ENCODE results near the gene MAPK1IP1L. TPM values are rescaled to one million over a fixed set of nuclear protein-coding genes. Genes with fewer than 3 reads are reported as not detected.
A peak's percentile ranks its signal among the peaks of the same experiment; 100 is the strongest.

MAPK1IP1L gene
- total and polyA plus RNA-seq, 2 of the 13 experiments (the other 11 are each of a cell fraction or from before 2014, with no cell fraction given) = 27.8 to 68.4 TPM

DNA sequence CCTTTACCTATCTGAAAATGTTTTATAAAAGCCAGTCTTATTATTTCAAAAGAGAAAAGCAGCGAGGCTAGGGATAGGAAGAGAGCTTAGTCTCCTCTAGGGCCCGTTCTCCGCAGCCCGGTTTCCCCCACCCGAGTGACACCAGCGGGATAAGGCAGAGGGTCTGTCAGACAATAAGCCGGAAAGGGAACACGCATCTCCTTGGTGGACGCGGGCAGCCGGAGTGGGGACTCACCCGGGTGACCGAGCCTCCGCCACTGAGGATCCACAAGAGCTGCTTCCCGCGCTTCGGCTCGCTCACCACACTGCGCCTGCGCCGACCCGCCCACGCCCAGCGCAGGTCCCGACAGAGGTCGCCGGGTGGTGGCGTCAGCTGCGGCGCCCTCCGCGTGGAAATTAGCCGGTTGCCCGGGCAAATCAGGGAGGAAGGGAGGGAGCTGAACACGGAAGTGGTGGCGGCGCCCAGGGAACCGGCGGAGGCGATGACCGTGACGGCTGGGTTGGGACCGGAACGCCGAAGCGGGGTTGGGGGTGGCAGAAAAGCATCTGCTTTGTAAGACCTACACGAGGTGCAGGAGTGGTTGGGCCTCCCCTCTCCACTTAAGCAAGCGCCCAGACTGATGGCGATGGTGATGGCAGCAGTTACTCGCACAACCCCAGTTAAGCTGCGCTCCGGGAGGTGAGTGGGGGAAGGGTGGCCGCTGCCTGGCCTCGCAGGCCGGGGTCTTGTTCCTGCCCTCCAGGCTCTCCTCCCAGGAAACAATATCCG is 24.5 kb upstream of the MAPK1IP1L start, which contains the start of the genes SOCS4 and WDHD1 (continued):
- TF ChIP-seq ZNF609 (CRISPR knock-in tag; IDR thresholded peaks at IDR 0.05; ENCODE audit: borderline replicate concordance) (peak; percentile 50; the same call in 1 of the 2 replicates), DMAP1 (CRISPR knock-in tag; IDR thresholded peaks at IDR 0.05) (peak; percentile 85; the same call in 1 of the 2 replicates), SOX6 (IDR thresholded peaks at IDR 0.05) (no peak), SOX6 (CRISPR knock-in tag; IDR thresholded peaks at IDR 0.05) (peak; percentile 80), TRIM24 (CRISPR knock-in tag; IDR thresholded peaks at IDR 0.05) (no peak), PITX1 (CRISPR knock-in tag; IDR thresholded peaks at IDR 0.05) (peak; percentile 55; the same call in 1 of the 2 replicates), ZNF530 (CRISPR knock-in tag; IDR thresholded peaks at IDR 0.05; ENCODE audit: low read depth) (no peak), RFXANK (CRISPR knock-in tag; IDR thresholded peaks at IDR 0.05) (0 out of 2 replicates have a peak, but pooled peaks have one; percentile 54), ZFY (CRISPR knock-in tag; IDR thresholded peaks at IDR 0.05) (no peak; the same call in none of the 2 replicates), KDM3A (CRISPR knock-in tag; IDR thresholded peaks at IDR 0.05; ENCODE audit: low read depth) (peak; percentile 92), ZBTB4 (CRISPR knock-in tag; IDR thresholded peaks at IDR 0.05; ENCODE audit: borderline replicate concordance) (no peak), ZNF839 (CRISPR knock-in tag; IDR thresholded peaks at IDR 0.05; ENCODE audit: borderline replicate concordance) (peak; percentile 42; the same call in 1 of the 2 replicates)
- TF ChIP-seq, protein P1, sequence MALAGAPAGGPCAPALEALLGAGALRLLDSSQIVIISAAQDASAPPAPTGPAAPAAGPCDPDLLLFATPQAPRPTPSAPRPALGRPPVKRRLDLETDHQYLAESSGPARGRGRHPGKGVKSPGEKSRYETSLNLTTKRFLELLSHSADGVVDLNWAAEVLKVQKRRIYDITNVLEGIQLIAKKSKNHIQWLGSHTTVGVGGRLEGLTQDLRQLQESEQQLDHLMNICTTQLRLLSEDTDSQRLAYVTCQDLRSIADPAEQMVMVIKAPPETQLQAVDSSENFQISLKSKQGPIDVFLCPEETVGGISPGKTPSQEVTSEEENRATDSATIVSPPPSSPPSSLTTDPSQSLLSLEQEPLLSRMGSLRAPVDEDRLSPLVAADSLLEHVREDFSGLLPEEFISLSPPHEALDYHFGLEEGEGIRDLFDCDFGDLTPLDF (CRISPR knock-in tag; IDR thresholded peaks at IDR 0.05) = peak; percentile 94
- TF ChIP-seq, protein P2, sequence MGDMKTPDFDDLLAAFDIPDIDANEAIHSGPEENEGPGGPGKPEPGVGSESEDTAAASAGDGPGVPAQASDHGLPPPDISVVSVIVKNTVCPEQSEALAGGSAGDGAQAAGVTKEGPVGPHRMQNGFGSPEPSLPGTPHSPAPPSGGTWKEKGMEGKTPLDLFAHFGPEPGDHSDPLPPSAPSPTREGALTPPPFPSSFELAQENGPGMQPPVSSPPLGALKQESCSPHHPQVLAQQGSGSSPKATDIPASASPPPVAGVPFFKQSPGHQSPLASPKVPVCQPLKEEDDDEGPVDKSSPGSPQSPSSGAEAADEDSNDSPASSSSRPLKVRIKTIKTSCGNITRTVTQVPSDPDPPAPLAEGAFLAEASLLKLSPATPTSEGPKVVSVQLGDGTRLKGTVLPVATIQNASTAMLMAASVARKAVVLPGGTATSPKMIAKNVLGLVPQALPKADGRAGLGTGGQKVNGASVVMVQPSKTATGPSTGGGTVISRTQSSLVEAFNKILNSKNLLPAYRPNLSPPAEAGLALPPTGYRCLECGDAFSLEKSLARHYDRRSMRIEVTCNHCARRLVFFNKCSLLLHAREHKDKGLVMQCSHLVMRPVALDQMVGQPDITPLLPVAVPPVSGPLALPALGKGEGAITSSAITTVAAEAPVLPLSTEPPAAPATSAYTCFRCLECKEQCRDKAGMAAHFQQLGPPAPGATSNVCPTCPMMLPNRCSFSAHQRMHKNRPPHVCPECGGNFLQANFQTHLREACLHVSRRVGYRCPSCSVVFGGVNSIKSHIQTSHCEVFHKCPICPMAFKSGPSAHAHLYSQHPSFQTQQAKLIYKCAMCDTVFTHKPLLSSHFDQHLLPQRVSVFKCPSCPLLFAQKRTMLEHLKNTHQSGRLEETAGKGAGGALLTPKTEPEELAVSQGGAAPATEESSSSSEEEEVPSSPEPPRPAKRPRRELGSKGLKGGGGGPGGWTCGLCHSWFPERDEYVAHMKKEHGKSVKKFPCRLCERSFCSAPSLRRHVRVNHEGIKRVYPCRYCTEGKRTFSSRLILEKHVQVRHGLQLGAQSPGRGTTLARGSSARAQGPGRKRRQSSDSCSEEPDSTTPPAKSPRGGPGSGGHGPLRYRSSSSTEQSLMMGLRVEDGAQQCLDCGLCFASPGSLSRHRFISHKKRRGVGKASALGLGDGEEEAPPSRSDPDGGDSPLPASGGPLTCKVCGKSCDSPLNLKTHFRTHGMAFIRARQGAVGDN (CRISPR knock-in tag; IDR thresholded peaks at IDR 0.05) = peak; percentile 97

All from HepG2 (cell line).